Measurements from ENCODE around the gene PODXL.
"Not testable (repeated sequence)": the region's sequence is repeated elsewhere in the genome, so short reads cannot be mapped to it uniquely, and the experiment has no call there.

The PODXL gene

GRCh38 chr7:131537571-131537978 lies 18.9 kb downstream of the PODXL start:
- DNase-seq (ENCODE audit: low spot score), result no peak

GRCh38 chr7:131536361-131536849 lies 20.0 kb downstream of the PODXL start:
- no peak for DNase-seq (ENCODE audit: low spot score)

- no peak for DNase-seq (ENCODE audit: low spot score)
Measured at GRCh38 chr7:131533566-131534561, 22.6 kb downstream of the PODXL start.

GRCh38 chr7:131533151-131533559 lies 23.3 kb downstream of the PODXL start:
- DNase-seq (ENCODE audit: low spot score), result no peak

- DNase-seq (ENCODE audit: low spot score), result no peak
Measured at GRCh38 chr7:131532570-131533091, 23.8 kb downstream of the PODXL start.

- no peak for DNase-seq (ENCODE audit: low spot score)
Measured at GRCh38 chr7:131530137-131530536, 26.3 kb downstream of the PODXL start.

- DNase-seq (ENCODE audit: low spot score), result no peak
Measured at GRCh38 chr7:131529617-131530016, 26.8 kb downstream of the PODXL start.

- no peak for DNase-seq (ENCODE audit: low spot score)
Measured at GRCh38 chr7:131529179-131529578, 27.2 kb downstream of the PODXL start.

- no peak for DNase-seq (ENCODE audit: low spot score)
Measured at GRCh38 chr7:131527456-131527855, 29.0 kb downstream of the PODXL start.

- no peak for DNase-seq (ENCODE audit: low spot score)
Measured at GRCh38 chr7:131525820-131526219, 30.6 kb downstream of the PODXL start.

GRCh38 chr7:131524703-131525102 lies 31.7 kb downstream of the PODXL start:
- no peak for DNase-seq (ENCODE audit: low spot score)

GRCh38 chr7:131524115-131524514 lies 32.3 kb downstream of the PODXL start:
- DNase-seq (ENCODE audit: low spot score), result no peak

GRCh38 chr7:131522325-131522930 lies 34.0 kb downstream of the PODXL start:
- DNase-seq (ENCODE audit: low spot score), result no peak

GRCh38 chr7:131521651-131522163 lies 34.7 kb downstream of the PODXL start:
- DNase-seq (ENCODE audit: low spot score), result no peak

- no peak for DNase-seq (ENCODE audit: low spot score)
Measured at GRCh38 chr7:131518626-131519025, 37.8 kb downstream of the PODXL start.

- no peak for DNase-seq (ENCODE audit: low spot score)
Measured at GRCh38 chr7:131517218-131517923, 39.1 kb downstream of the PODXL start.

- DNase-seq (ENCODE audit: low spot score), result not testable (repeated sequence)
Measured at GRCh38 chr7:131515471-131515870, 41.0 kb downstream of the PODXL start.

- peak; percentile 90 for DNase-seq (ENCODE audit: low spot score)
Measured at GRCh38 chr7:131513245-131514061, 43.0 kb downstream of the PODXL start.

GRCh38 chr7:131511774-131512535 lies 44.5 kb downstream of the PODXL start:
- no peak for DNase-seq (ENCODE audit: low spot score)

- no peak for DNase-seq (ENCODE audit: low spot score)
Measured at GRCh38 chr7:131511071-131511470, 45.4 kb downstream of the PODXL start.

Data from ecto neural progenitor cell (in vitro differentiated cells).